SK-N-SH (cell line): Measurements from ENCODE around the gene RNF25. TPM values are rescaled to one million over a fixed set of nuclear protein-coding genes. Genes with fewer than 3 reads are reported as not detected.

ENCODE experiments used
- CTCF ChIA-PET: fragments of 300-600, 350-600 bp; formaldehyde crosslinking; extraction: SDS; loops from one replicate; lab custom pipeline; 2021; lab: Yijun Ruan, JAX
- POLR2A ChIA-PET: fragments of 350-600 bp; sonication (Branson Sonifier 250); formaldehyde crosslinking; extraction: SDS; loops from one replicate; lab custom pipeline; 2020; ENCODE audit warnings: antibody characterized with exemption, inconsistent platforms; lab: Yijun Ruan, JAX
- DNase-seq: peaks from one replicate; pipeline ENCODE4 v3.0.0; 2012
- H2AFZ ChIP-seq: fragments of 200-600 bp; sonication (generic); 2 replicates; pipeline ENCODE4 v1.8.1; 2016; ENCODE audit warnings: antibody characterized with exemption, mild to moderate bottlenecking, low read depth
- H3F3A ChIP-seq: fragments of 200-600 bp; sonication (generic); replicated peaks from 2 replicates; pipeline ENCODE3; 2016; ENCODE audit warnings: antibody characterized with exemption, mild to moderate bottlenecking; ENCODE audit not compliant: insufficient read depth
- H3K27ac ChIP-seq, 2 experiments: fragments of 200-500 bp in 1 of 2; fragments of 200-600 bp in 1 of 2; sonication (Bioruptor generic) in 1 of 2; sonication (generic), shearing (Covaris generic) in 1 of 2; 2 replicates each; pipeline versions ENCODE4 v1.5.1 to v1.6.1; 2014 to 2016; ENCODE audit warnings: low read depth in 2 of 2, inconsistent platforms in 1 of 2, low read length in 1 of 2, mild to moderate bottlenecking in 1 of 2, mixed read lengths in 1 of 2
- H3K27me3 ChIP-seq: fragments of 200-600 bp; sonication (generic), shearing (Covaris generic); 2 replicates; pipeline ENCODE4 v1.6.1; 2016; ENCODE audit warnings: mixed run types; ENCODE audit not compliant: insufficient read depth
- H3K36me3 ChIP-seq, 2 experiments: fragments of 200-500 bp in 1 of 2; fragments of 200-600 bp in 1 of 2; sonication (Bioruptor generic) in 1 of 2; sonication (generic) in 1 of 2; replicated peaks in 1 of 2; 2 replicates each; pipeline versions ENCODE3 to v1.5.1; 2014 to 2016; ENCODE audit warnings: low read length in 1 of 2, mild to moderate bottlenecking in 1 of 2; ENCODE audit not compliant: insufficient read depth in 2 of 2, control insufficient read depth in 1 of 2
- H3K4me1 ChIP-seq, 2 experiments: fragments of 200-500 bp in 1 of 2; fragments of 200-600 bp in 1 of 2; sonication (Bioruptor generic) in 1 of 2; sonication (generic), shearing (Covaris generic) in 1 of 2; 2 replicates each; pipeline versions ENCODE4 v1.5.1 to v1.6.1; 2014 to 2016; ENCODE audit warnings: low read depth in 1 of 2, low read length in 1 of 2, mixed run types in 1 of 2; ENCODE audit not compliant: insufficient read depth in 2 of 2, control insufficient read depth in 1 of 2
- H3K4me2 ChIP-seq: fragments of 200-600 bp; sonication (generic), shearing (Covaris generic); 2 replicates; pipeline ENCODE4 v1.6.1; 2017; ENCODE audit warnings: mixed run types
- H3K4me3 ChIP-seq, 2 experiments: fragments of 200-500 bp in 1 of 2; fragments of 200-600 bp in 1 of 2; sonication (Bioruptor generic) in 1 of 2; sonication (generic), shearing (Covaris generic) in 1 of 2; 2 replicates each; pipeline versions ENCODE4 v1.5.1 to v1.8.1; 2014 to 2016; ENCODE audit warnings: low read depth in 2 of 2, inconsistent platforms in 1 of 2, low read length in 1 of 2, mild to moderate bottlenecking in 1 of 2, mixed read lengths in 1 of 2, moderate library complexity in 1 of 2
- H3K79me2 ChIP-seq: fragments of 200-600 bp; sonication (generic); 2 replicates; pipeline ENCODE4 v1.8.1; 2017; ENCODE audit warnings: mild to moderate bottlenecking; ENCODE audit not compliant: insufficient read depth
- H3K9ac ChIP-seq: fragments of 200-600 bp; sonication (generic); 2 replicates; pipeline ENCODE4 v1.6.1; 2017; ENCODE audit warnings: mixed run types
- H3K9me2 ChIP-seq: fragments of 200-600 bp; sonication (generic); 2 replicates; pipeline ENCODE4 v1.6.1; 2017; ENCODE audit warnings: mixed run types
- H3K9me3 ChIP-seq: fragments of 200-600 bp; sonication (generic); 2 replicates; pipeline ENCODE4 v1.6.1; 2017; ENCODE audit warnings: mixed run types, mild to moderate bottlenecking, moderate library complexity
- H4K20me1 ChIP-seq: fragments of 200-600 bp; sonication (generic); 2 replicates; pipeline ENCODE4 v1.6.1; 2017; ENCODE audit warnings: mild to moderate bottlenecking, mixed run types; ENCODE audit not compliant: insufficient read depth
- MEF2A ChIP-seq: IDR thresholded peaks from 2 replicates; pipeline ENCODE4 v1.4.0; 2012; ENCODE audit warnings: low read depth, borderline replicate concordance
- NFIC ChIP-seq: IDR thresholded peaks from 2 replicates; pipeline ENCODE4 v1.4.0; 2012; ENCODE audit warnings: borderline replicate concordance
- REST ChIP-seq: IDR thresholded peaks from 2 replicates; pipeline ENCODE4 v1.6.1; 2012; ENCODE audit warnings: mild to moderate bottlenecking, low read depth, low read length, moderate library complexity
- TAF1 ChIP-seq: IDR thresholded peaks from 2 replicates; pipeline ENCODE4 v1.6.1; 2012; ENCODE audit warnings: low read depth, mild to moderate bottlenecking, low read length, moderate library complexity, borderline replicate concordance
- WGBS: methylation state at CpG from one replicate; pipeline ENCODE4 v1.1.6; 2017; ENCODE audit warnings: low lambda C conversion rate; 5-methylcytosine and 5-hydroxymethylcytosine counted together
- polyA plus RNA-seq, 3 experiments: library from polyadenylated mRNA; depleted of rRNA; stranded (reverse); fragments of >200 nt; gene quantifications; 2 replicates each; pipeline ENCODE4 v1.2.3, GENCODE V29; 2012
- TF ChIP-seq, protein P1 (sequence below): IDR thresholded peaks from 2 replicates; pipeline ENCODE4; 2012

The RNF25 gene
- polyA plus RNA-seq, 1 of the 3 experiments (the other 2 are of a cell fraction) = 72.2 TPM

DNA sequence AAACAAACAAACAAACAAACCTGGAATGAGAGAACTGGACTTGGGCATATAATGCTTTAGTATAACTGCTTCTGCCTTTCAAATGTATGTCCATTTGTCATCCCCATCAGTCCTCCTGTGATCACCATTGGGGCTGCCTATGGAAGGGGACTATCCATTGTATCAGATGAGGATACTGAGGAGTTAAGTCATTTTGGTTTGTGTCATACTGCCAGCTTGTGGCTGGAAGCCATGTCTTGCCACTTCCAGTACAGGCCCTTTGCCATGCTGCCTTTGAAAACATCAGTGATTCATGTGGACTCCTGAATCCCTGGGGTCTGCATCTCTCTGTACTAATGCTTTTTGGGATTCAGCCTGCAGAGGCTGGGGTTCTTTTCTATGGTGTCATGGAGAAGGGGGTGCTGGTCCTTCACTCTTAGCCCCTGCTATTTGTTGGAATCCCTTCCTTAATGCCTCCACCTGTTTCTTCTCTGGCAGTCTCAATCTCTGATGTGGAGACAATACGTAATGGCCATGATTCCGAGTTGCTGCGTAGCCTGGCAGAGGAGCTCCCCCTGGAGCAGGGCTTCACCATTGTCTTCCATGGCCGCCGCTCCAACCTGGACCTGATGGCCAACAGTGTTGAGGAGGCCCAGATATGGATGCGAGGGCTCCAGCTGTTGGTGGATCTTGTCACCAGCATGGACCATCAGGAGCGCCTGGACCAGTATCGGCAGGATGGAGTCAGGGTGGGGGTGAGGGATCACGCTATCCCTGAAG, 53.5 kb downstream of the RNF25 start (continued):
- no peak for TF ChIP-seq REST

GRCh38 chr2:218615868-218616315, 55.9 kb downstream of the RNF25 start:
- Histone ChIP-seq H3F3A (no peaks in the 10 kb centered on the region), H2AFZ (no peak overlapping the region), H3K4me2 (no peak overlapping the region), H3K9ac (no peak overlapping the region), H3K27me3 (no peaks in the 10 kb centered on the region), H3K79me2 (no peaks in the 10 kb centered on the region), H3K4me1 (no peaks in the 10 kb centered on the region), H3K36me3 (no peaks in the 10 kb centered on the region), H3K9me3 (no peaks in the 10 kb centered on the region), H3K27ac (no peak overlapping the region), H3K4me3 (no peak overlapping the region), H3K9me2 (no peaks in the 10 kb centered on the region), H4K20me1 (no peaks in the 10 kb centered on the region)
- POLR2A ChIA-PET = interaction anchor here (1.5 kb wide), 1 partner anchor 8 kb away, joined by 5 read pairs; the partner anchor contains the start of gene PLCD4
- DNase-seq = no peak
- TF ChIP-seq MEF2A (no peak), TAF1 (no peak), NFIC (no peak)
- TF ChIP-seq, protein P1, sequence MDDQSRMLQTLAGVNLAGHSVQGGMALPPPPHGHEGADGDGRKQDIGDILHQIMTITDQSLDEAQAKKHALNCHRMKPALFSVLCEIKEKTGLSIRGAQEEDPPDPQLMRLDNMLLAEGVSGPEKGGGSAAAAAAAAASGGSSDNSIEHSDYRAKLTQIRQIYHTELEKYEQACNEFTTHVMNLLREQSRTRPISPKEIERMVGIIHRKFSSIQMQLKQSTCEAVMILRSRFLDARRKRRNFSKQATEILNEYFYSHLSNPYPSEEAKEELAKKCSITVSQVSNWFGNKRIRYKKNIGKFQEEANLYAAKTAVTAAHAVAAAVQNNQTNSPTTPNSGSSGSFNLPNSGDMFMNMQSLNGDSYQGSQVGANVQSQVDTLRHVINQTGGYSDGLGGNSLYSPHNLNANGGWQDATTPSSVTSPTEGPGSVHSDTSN = no peak
- CTCF ChIA-PET = interaction anchor here (1.5 kb wide), 1 partner anchor 95 kb away, joined by 4 read pairs; no protein-coding TSS in a partner anchor
- WGBS = 94% methylated on average over 6 of the region's 6 CpGs

Other genes starting within 250 kb of the RNF25 start
- 0.95 and 1.4 TPM in 2 replicates for gene USP37, start 103.7 kb downstream of the RNF25 start, polyA plus RNA-seq (2012; rRNA removed)
- gene CNOT9, start 103.2 kb downstream of the RNF25 start, polyA plus RNA-seq (2012; rRNA removed) = 36.8 and 40.8 TPM in 2 replicates
- gene PLCD4, start 64.1 kb downstream of the RNF25 start, polyA plus RNA-seq (2012; rRNA removed) = 8.5 and 11.0 TPM in 2 replicates
- 5.7 and 8.1 TPM in 2 replicates for gene ZNF142, start 12.4 kb downstream of the RNF25 start, polyA plus RNA-seq (2012; rRNA removed)
- 47.5 and 59.8 TPM in 2 replicates for gene BCS1L, start 12.3 kb downstream of the RNF25 start, polyA plus RNA-seq (2012; rRNA removed)
- gene STK36, start 84 bp upstream of the RNF25 start, polyA plus RNA-seq (2012; rRNA removed) = 53.5 and 83.2 TPM in 2 replicates
- 15.6 and 18.6 TPM in 2 replicates for gene TTLL4, start 38.8 kb upstream of the RNF25 start, polyA plus RNA-seq (2012; rRNA removed)
- gene CYP27A1, start 110.1 kb upstream of the RNF25 start, polyA plus RNA-seq (2012; rRNA removed) = 0.18 and 0.54 TPM in 2 replicates
- gene PRKAG3, start 159.8 kb upstream of the RNF25 start, polyA plus RNA-seq (2012; rRNA removed) = not detected in 2 replicates
- 0.06 and 0.08 TPM in 2 replicates for gene WNT6, start 187.8 kb upstream of the RNF25 start, polyA plus RNA-seq (2012; rRNA removed)
- 0.02 TPM in 1 of 2 replicates, not detected in the other for gene WNT10A, start 208.8 kb upstream of the RNF25 start, polyA plus RNA-seq (2012; rRNA removed)